ENCODE data around the gene CRK.

The CRK gene

GRCh38 chr17:1484676-1485422 lies 28.8 kb upstream of the CRK start:
- TF ChIP-seq CTCF (IDR thresholded peaks at IDR 0.05): no peak

GRCh38 chr17:1484060-1484535 lies 28.1 kb upstream of the CRK start:
- TF ChIP-seq CTCF (IDR thresholded peaks at IDR 0.05): no peak

- TF ChIP-seq CTCF (IDR thresholded peaks at IDR 0.05): no peak
Measured at GRCh38 chr17:1482680-1483079, 26.6 kb upstream of the CRK start.

GRCh38 chr17:1481736-1482135 lies 25.7 kb upstream of the CRK start:
- no peak for TF ChIP-seq CTCF (IDR thresholded peaks at IDR 0.05)

GRCh38 chr17:1480747-1481465 lies 24.9 kb upstream of the CRK start:
- no peak for TF ChIP-seq CTCF (IDR thresholded peaks at IDR 0.05)

GRCh38 chr17:1478418-1478817 lies 22.4 kb upstream of the CRK start:
- no peak for TF ChIP-seq CTCF (IDR thresholded peaks at IDR 0.05)

- no peak for TF ChIP-seq CTCF (IDR thresholded peaks at IDR 0.05)
Measured at GRCh38 chr17:1475321-1475854, 19.4 kb upstream of the CRK start.

All from LNCAP (cell line).